Thyroid gland (tissue), 4 donors: ENCODE results near the gene RPTN. TPM values are rescaled to one million over a fixed set of nuclear protein-coding genes. Genes with fewer than 3 reads are reported as not detected.

Experiments
- DNase-seq, 2 donors: peaks; one replicate each; pipeline ENCODE4 v3.0.0-alpha.2; 2019
- H3K27ac ChIP-seq, 3 donors: fragments of 200-600 bp; sonication (generic); 1 replicate in 2 of 3; 2 replicates in 1 of 3; pipeline ENCODE4 v1.5.1; 2016 to 2019; ENCODE audit warnings: mild to moderate bottlenecking in 1 of 3, moderate library complexity in 1 of 3
- H3K27me3 ChIP-seq: fragments of 200-600 bp; sonication (generic); one replicate; pipeline ENCODE4 v1.5.1; 2019
- H3K36me3 ChIP-seq, 2 donors: fragments of 200-600 bp; sonication (generic); one replicate each; pipeline ENCODE4 v1.5.1; 2016 to 2019
- H3K4me1 ChIP-seq, 2 donors: fragments of 200-600 bp; sonication (generic); one replicate each; pipeline ENCODE4 v1.5.1; 2017 to 2019
- H3K4me3 ChIP-seq, 3 donors: fragments of 200-600 bp; sonication (generic); replicated peaks in 1 of 3; 1 replicate in 2 of 3; 2 replicates in 1 of 3; pipeline ENCODE4 v1.5.1; 2016; ENCODE audit warnings: mild to moderate bottlenecking in 1 of 3
- H3K9me3 ChIP-seq: fragments of 200-600 bp; sonication (generic); one replicate; pipeline ENCODE4 v1.5.1; 2017
- CTCF ChIP-seq, 6 experiments: fragments of 200-600 bp in 3 of 6; fragments of 450-650 bp in 3 of 6; sonication (generic) in 3 of 6; IDR thresholded peaks; one replicate each; pipeline ENCODE4 v1.5.1; 2016 to 2019; ENCODE audit warnings: antibody characterized with exemption in 6 of 6, mild to moderate bottlenecking in 2 of 6, inconsistent platforms in 1 of 6, moderate library complexity in 1 of 6
- POLR2A ChIP-seq, 2 donors: fragments of 450-650 bp; IDR thresholded peaks; one replicate each; pipeline ENCODE4 v1.6.1; 2017; ENCODE audit warnings: antibody characterized with exemption in 2 of 2, mild to moderate bottlenecking in 2 of 2, moderate library complexity in 1 of 2
- WGBS, 2 donors: methylation state at CpG; one replicate each; pipeline ENCODE4 v1.1.5; 2017; 5-methylcytosine and 5-hydroxymethylcytosine counted together
- intact Hi-C: fragments of 100-400 bp; cut with DNase I; formaldehyde crosslinking; loops from one replicate; pipeline ENCODE4 v1.15.1; 2023
- total RNA-seq, 4 donors: library from RNA; depleted of rRNA; stranded (reverse); fragments of >200 nt; gene quantifications; one replicate each; pipeline ENCODE4 v1.2.3, GENCODE V29; 2016

RPTN gene
- total RNA-seq, 4 donors from 2014 or later: not detected

- H3K9me3 ChIP-seq: no peaks in the 10 kb centered on the region
- intact Hi-C loops: no loop called here
- WGBS, 2 donors: 83 to 88% methylated on average over 4 of the region's 4 CpGs
- no peaks in the 10 kb centered on the region for H3K36me3 ChIP-seq
- H3K4me3 ChIP-seq: no peak overlapping the region
- DNase-seq: no peak
- H3K27me3 ChIP-seq: no peaks in the 10 kb centered on the region
- H3K4me1 ChIP-seq: peaks cover 3 to 13% of the 10 kb centered on the region in 2 donors
- TF ChIP-seq POLR2A (IDR thresholded peaks at IDR 0.05) (no peak), CTCF (IDR thresholded peaks at IDR 0.05) (no peak)
- H3K27ac ChIP-seq: no peak overlapping the region
Measured at GRCh38 chr1:152165286-152166077, 6.5 kb upstream of the RPTN start.

DNA sequence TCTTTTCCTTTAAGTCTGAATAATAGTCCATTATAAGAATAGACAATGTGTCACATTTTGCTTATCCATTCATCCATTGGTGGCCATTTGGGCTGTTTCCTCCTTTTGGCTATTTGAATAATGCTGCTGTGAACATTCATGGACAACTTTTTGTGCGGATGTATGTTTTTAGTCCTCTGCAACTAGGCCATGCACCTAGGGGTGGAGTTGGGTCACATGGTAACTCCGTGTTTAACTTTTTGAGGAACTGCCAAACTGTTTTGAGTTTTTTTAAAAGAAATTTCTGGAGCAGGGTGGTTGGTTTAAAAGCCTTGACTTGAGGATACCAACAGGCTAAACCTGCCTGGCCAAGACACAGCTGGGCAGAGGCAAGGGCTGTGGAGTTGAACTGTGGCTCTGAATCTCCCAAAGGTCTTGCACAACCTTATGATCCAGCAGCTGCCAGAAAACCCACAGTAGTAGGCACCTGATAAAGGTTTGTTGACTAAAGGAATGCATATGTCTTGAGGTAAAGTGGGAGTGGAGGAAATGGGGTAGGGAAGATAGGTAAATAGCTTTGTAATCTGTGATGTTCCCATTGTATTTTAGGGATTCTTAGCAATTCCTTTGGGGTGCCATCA, 5.6 kb upstream of the RPTN start:
- WGBS, 2 donors: 61 to 62% methylated on average over 2 of the region's 2 CpGs
- Histone ChIP-seq H3K4me3 (no peak overlapping the region), H3K27ac (no peak overlapping the region), H3K36me3 (no peaks in the 10 kb centered on the region), H3K9me3 (no peaks in the 10 kb centered on the region), H3K4me1 (peaks cover 3 to 13% of the 10 kb centered on the region in 2 donors), H3K27me3 (no peaks in the 10 kb centered on the region)
- intact Hi-C loops: no loop called here
- no peak for TF ChIP-seq CTCF (IDR thresholded peaks at IDR 0.05)
- no peak for TF ChIP-seq POLR2A (IDR thresholded peaks at IDR 0.05)
- DNase-seq: peak; percentile 16 to 26

DNA sequence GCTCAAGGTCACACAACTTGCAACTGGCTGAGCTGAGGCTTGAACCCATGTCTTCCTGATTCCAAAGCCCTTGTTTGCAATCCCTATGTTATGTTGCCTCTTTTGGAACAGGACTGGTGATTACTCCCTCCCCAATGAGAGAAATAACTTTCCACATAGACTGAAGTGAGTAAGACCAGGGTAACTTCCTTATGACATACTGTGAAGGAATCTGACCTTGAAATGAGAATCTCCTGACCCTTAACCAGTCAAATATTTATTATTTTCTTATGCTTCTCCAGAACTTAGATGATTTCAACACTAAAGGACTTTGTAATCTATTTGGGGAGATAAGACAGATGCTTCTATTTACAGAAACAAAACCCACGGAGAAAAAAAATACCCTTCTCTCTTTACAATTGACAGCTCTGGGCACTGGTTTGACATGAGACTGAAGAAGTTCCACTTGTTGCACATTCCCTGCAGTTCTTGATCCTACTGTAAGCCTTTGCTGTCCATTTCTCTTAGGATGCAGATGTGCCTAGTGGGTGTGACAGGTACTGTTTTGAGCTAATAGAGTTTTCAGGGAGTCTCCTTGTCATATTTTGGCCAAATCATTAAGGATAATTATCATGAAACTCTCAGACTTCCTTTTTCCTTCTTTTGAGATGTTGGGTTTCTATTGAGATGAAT, 3.9 kb upstream of the RPTN start:
- H3K27ac ChIP-seq: no peak overlapping the region
- 53 to 66% methylated on average over 1 of the region's 1 CpG for WGBS, 2 donors
- H3K36me3 ChIP-seq: no peaks in the 10 kb centered on the region
- intact Hi-C loops: no loop called here
- TF ChIP-seq POLR2A (IDR thresholded peaks at IDR 0.05) (no peak), CTCF (IDR thresholded peaks at IDR 0.05) (no peak)
- no peaks in the 10 kb centered on the region for H3K9me3 ChIP-seq
- no peak overlapping the region for H3K4me3 ChIP-seq
- no peak for DNase-seq
- H3K4me1 ChIP-seq: peaks cover 0 to 4% of the 10 kb centered on the region in 2 donors
- H3K27me3 ChIP-seq: no peaks in the 10 kb centered on the region

DNA sequence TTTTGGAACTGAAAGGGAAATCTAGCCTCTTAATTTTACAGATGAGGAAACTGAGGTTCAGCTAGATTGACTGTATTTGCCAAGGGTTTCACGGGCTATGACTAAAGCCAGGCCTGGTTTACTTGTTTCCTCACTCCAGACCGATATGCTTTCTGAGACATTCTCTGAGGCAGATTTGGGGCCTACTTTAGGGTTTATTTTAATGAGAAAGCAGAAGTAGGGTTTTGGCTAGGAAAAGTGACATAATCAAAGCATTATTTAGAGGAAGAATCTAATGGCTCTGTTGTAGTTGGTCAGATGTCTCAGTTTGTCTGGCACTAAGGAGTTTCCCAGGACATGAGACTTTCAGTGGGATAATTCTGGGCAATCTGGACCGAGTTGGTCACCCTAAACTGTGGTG, 1.5 kb upstream of the RPTN start:
- intact Hi-C loops: no loop called here
- no peak overlapping the region for H3K27ac ChIP-seq
- WGBS, 2 donors: 76 to 87% methylated on average over 3 of the region's 3 CpGs
- DNase-seq: no peak
- H3K9me3 ChIP-seq: no peaks in the 10 kb centered on the region
- TF ChIP-seq POLR2A (IDR thresholded peaks at IDR 0.05) (no peak), CTCF (IDR thresholded peaks at IDR 0.05) (no peak)
- no peaks in the 10 kb centered on the region for H3K27me3 ChIP-seq
- no peaks in the 10 kb centered on the region for H3K36me3 ChIP-seq
- no peaks in the 10 kb centered on the region for H3K4me1 ChIP-seq
- no peak overlapping the region for H3K4me3 ChIP-seq

DNA sequence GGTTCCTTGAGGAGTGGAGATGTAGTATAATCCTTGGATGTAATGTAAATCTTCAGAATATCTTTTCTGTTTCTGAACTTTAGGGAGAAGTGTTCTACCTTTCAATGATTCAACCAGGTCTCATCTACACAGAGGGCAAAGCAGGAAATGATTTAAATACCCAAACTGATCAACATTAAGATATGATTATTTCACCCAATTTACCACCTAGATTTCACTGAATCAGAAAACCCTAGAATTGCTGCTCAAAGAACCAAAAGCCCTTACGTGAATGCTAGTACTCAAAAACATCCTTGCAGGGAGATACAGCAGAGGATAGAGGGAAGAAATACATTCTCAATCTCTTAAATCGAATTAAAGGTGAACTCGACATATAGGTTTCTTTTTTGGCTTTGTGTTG, 5.0 kb downstream of the RPTN start:
- no peak for DNase-seq
- H3K27me3 ChIP-seq: no peaks in the 10 kb centered on the region
- 86 to 97% methylated on average over 3 of the region's 3 CpGs for WGBS, 2 donors
- intact Hi-C loops: no loop called here
- no peak overlapping the region for H3K27ac ChIP-seq
- H3K36me3 ChIP-seq: no peaks in the 10 kb centered on the region
- H3K9me3 ChIP-seq: no peaks in the 10 kb centered on the region
- H3K4me3 ChIP-seq: no peak overlapping the region
- no peaks in the 10 kb centered on the region for H3K4me1 ChIP-seq
- no peak for TF ChIP-seq CTCF (IDR thresholded peaks at IDR 0.05)
